Endodermal cell (in vitro differentiated cells): Measurements from ENCODE around the gene MT2A. TPM values are rescaled to one million over a fixed set of nuclear protein-coding genes. Genes with fewer than 3 reads are reported as not detected.
A peak's percentile ranks its signal among the peaks of the same experiment; 100 is the strongest.

Experiments
- DNase-seq: peaks from one replicate; pipeline ENCODE4 v3.0.0-alpha.2; 2017
- H3K27ac ChIP-seq: 2 replicates; pipeline ENCODE4 v1.5.1; 2013; ENCODE audit warnings: mild to moderate bottlenecking, low read depth, low read length, moderate library complexity
- H3K27me3 ChIP-seq: 2 replicates; pipeline ENCODE4 v1.6.1; 2013; ENCODE audit warnings: mild to moderate bottlenecking, low read length, moderate library complexity; ENCODE audit not compliant: insufficient read depth, control insufficient read depth, poor library complexity, severe bottlenecking
- H3K36me3 ChIP-seq: 2 replicates; pipeline ENCODE4 v1.7.0; 2013; ENCODE audit warnings: mild to moderate bottlenecking, low read length, moderate library complexity; ENCODE audit not compliant: control insufficient read depth, insufficient read depth
- H3K4me1 ChIP-seq: one replicate; pipeline ENCODE4 v1.7.0; 2013; ENCODE audit warnings: low read length; ENCODE audit not compliant: control insufficient read depth, insufficient read depth
- H3K4me3 ChIP-seq: 2 replicates; pipeline ENCODE4 v1.5.1; 2013; ENCODE audit warnings: mild to moderate bottlenecking, low read length, moderate library complexity
- H3K9ac ChIP-seq: 2 replicates; pipeline ENCODE4 v1.6.1; 2013; ENCODE audit warnings: mild to moderate bottlenecking, low read length, moderate library complexity; ENCODE audit not compliant: poor library complexity, severe bottlenecking; ENCODE audit errors: extremely low read depth
- H3K9me3 ChIP-seq: 2 replicates; pipeline ENCODE4 v1.6.1; 2013; ENCODE audit warnings: mild to moderate bottlenecking, low read length, moderate library complexity; ENCODE audit not compliant: control insufficient read depth
- H3K27ac Mint-ChIP-seq: 2 replicates; pipeline ENCODE4 v1.8.0; 2020; ENCODE audit warnings: mixed read lengths
- H3K27me3 Mint-ChIP-seq: 2 replicates; pipeline ENCODE4 v1.8.0; 2021; ENCODE audit warnings: mild to moderate bottlenecking, mixed read lengths; ENCODE audit not compliant: insufficient read depth
- H3K36me3 Mint-ChIP-seq: 2 replicates; pipeline ENCODE4 v1.8.0; 2020; ENCODE audit warnings: low read depth, mixed read lengths
- H3K4me1 Mint-ChIP-seq: 2 replicates; pipeline ENCODE4 v1.8.0; 2020; ENCODE audit warnings: mixed read lengths
- H3K4me3 Mint-ChIP-seq: 2 replicates; pipeline ENCODE4 v1.8.0; 2020; ENCODE audit warnings: mild to moderate bottlenecking, moderate library complexity, mixed read lengths
- H3K9me3 Mint-ChIP-seq: 2 replicates; pipeline ENCODE4 v1.8.0; 2020; ENCODE audit warnings: mild to moderate bottlenecking, mixed read lengths
- WGBS, 2 experiments: methylation state at CpG; one replicate each; pipeline versions ENCODE4 v1.1.5 to v1.1.7; 2013; ENCODE audit warnings: missing lambda C conversion rate in 2 of 2, mixed read lengths in 1 of 2; ENCODE audit not compliant: insufficient coverage in 1 of 2, insufficient read length in 1 of 2; 5-methylcytosine and 5-hydroxymethylcytosine counted together
- total RNA-seq, 2 donors: library from RNA; stranded (reverse); fragmentation: NEBNext Ultra II Directional in 1 of 2; extraction: Animal tissue kit (Norgen Biotek cat#: 25700) in 1 of 2; gene quantifications; 2 replicates in 1 of 2; 3 replicates in 1 of 2; pipeline ENCODE4 v1.2.1, GENCODE V29; 2021
- TF ChIP-seq, protein P1 (sequence below): fragments of 200-600 bp; sonication (generic); conservative IDR thresholded peaks from 2 replicates; pipeline ENCODE4 v1.5.0; 2021; ENCODE audit warnings: antibody characterized with exemption, mild to moderate bottlenecking

The MT2A gene
- total RNA-seq, 2 donors from 2014 or later = 6.8 TPM; not detected in 1

DNA sequence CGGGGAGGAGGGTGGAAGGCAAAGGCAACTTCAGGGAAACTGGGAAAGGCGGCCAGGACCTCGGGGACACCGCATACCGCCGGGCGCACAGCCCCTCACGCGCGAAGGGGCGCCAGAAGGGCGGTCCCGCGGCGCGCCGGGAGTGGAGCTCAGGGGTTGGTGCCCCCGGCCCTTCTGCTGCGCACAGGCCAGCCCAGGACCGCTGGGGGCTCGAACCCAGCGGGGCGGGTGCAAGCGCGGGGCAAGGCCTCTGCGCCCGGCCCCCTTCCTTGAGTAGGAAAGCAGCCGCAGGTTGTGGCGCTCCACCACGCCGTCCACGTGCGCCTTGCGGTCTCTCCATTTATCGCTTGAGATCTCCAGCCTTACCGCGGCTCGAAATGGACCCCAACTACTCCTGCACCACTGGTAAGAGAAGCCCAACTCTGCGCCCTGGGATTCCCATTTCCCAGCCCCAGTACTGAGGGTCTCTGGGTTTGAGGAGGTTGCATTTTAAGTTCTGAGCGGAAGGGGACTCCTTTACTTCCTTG, 27.1 kb downstream of the MT2A start:
- TF ChIP-seq, protein P1, sequence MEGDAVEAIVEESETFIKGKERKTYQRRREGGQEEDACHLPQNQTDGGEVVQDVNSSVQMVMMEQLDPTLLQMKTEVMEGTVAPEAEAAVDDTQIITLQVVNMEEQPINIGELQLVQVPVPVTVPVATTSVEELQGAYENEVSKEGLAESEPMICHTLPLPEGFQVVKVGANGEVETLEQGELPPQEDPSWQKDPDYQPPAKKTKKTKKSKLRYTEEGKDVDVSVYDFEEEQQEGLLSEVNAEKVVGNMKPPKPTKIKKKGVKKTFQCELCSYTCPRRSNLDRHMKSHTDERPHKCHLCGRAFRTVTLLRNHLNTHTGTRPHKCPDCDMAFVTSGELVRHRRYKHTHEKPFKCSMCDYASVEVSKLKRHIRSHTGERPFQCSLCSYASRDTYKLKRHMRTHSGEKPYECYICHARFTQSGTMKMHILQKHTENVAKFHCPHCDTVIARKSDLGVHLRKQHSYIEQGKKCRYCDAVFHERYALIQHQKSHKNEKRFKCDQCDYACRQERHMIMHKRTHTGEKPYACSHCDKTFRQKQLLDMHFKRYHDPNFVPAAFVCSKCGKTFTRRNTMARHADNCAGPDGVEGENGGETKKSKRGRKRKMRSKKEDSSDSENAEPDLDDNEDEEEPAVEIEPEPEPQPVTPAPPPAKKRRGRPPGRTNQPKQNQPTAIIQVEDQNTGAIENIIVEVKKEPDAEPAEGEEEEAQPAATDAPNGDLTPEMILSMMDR = no peak
- 0 to 4% methylated on average over 7 to 40 of the region's 40 CpGs for WGBS, 2 experiments
- Mint-ChIP-seq H3K27ac (no peak overlapping the region), H3K4me1 (peaks cover 18% of the 10 kb centered on the region), H3K27me3 (peaks cover 100% of the 10 kb centered on the region), H3K36me3 (no peaks in the 10 kb centered on the region), H3K9me3 (no peaks in the 10 kb centered on the region), H3K4me3 (peak overlapping the region; percentile 43)
- H3K27me3 ChIP-seq = peaks cover 100% of the 10 kb centered on the region
- H3K27ac ChIP-seq = no peak overlapping the region
- no peaks in the 10 kb centered on the region for H3K9me3 ChIP-seq
- no peaks in the 10 kb centered on the region for H3K36me3 ChIP-seq
- H3K9ac ChIP-seq = no peak overlapping the region
- H3K4me1 ChIP-seq = no peaks in the 10 kb centered on the region
- DNase-seq = peak; percentile 64
- H3K4me3 ChIP-seq = peak overlapping the region; percentile 35

DNA sequence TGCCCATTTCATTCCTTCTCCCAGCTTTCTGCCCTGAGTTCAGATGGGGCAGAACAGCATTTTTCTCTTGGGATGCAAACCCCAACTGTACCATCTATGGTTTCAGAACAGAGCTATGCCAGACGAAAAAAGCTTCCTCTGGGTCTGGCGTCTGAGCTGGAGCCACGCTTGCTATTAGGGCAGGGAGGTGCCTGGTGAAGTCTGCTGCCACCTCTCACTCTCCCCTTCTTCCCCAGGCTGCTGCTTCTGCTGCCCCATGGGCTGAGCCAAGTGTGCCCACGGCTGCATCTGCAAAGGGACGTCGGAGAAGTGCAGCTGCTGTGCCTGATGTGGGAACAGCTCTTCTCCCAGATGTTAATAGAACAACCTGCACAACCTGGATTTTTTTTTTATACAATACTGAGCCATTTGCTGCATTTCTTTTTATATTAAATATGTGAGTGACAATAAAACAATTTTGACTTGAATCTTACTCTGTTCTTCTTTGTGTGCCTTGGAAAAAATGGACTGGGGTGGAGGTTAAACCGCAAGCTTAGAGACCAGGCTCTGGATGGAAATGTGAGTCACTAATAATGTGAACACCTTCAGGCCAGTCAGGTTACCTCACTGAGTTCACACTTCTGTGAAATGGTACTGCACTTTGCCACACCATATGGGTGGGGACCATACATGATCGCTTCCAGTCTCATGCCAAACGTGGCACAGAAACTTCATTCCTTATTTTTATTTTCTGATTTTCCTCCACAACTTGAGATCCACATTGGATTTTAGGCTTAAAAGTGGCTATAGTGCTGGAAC, 28.4 kb downstream of the MT2A start:
- Histone ChIP-seq H3K27me3 (peaks cover 100% of the 10 kb centered on the region), H3K4me1 (no peaks in the 10 kb centered on the region), H3K9ac (no peak overlapping the region), H3K36me3 (no peaks in the 10 kb centered on the region), H3K9me3 (no peaks in the 10 kb centered on the region), H3K4me3 (no peak overlapping the region), H3K27ac (no peak overlapping the region)
- H3K27ac Mint-ChIP-seq = no peak overlapping the region
- WGBS, 2 experiments = 19 to 37% methylated on average over 3 to 9 of the region's 9 CpGs
- H3K27me3 Mint-ChIP-seq = peaks cover 100% of the 10 kb centered on the region
- no peak overlapping the region for H3K4me3 Mint-ChIP-seq
- peaks cover 17% of the 10 kb centered on the region for H3K4me1 Mint-ChIP-seq
- no peak for DNase-seq
- TF ChIP-seq, protein P1 = no peak
- H3K36me3 Mint-ChIP-seq = no peaks in the 10 kb centered on the region
- H3K9me3 Mint-ChIP-seq = no peaks in the 10 kb centered on the region

DNA sequence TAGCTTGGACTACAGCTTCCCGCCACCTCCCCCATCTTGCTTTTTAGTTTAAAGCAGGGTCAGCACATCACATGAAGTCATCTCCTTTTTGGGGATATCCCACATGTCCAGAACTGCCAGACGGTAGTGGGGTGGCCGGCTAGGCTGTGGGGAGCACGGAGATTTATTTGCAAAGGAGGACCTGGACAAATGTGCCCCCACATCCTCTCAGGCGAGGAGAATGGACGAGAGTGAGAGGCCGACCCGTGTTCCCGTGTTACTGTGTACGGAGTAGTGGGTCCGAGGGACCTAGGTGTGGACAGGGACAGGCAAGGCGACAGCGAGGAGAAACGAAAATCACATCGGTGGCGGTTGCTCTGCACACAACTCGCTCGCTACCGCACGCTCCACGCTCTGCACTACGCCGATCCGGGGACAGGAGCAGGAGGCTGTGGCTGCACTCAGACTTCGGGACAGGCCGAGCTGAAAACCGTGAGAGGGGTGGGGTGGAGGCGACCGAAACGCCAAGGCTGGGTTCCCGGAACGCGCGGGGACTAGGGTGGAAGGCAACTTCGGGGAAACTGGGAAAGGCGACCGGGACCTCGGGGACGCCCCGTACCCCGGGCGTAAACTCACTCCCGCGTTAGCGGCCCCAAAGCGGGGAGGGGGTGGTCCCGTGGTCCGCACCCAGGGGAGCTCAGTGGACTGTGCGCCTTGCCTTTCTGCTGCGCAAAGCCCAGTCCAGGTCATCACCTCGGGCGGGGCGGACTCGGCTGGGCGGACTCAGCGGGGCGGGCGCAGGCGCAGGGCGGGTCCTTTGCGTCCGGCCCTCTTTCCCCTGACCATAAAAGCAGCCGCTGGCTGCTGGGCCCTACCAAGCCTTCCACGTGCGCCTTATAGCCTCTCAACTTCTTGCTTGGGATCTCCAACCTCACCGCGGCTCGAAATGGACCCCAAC, 29.7 kb downstream of the MT2A start, which contains the start of gene MT1A:
MT1A (plus strand) TSS at position 853 of the 937 bp plus-strand sequence; CDS start at position 926, 73 bp downstream.
- no peak within 1 kb of the TSS for H3K27ac ChIP-seq
- Mint-ChIP-seq H3K27ac (no peak within 1 kb of the TSS), H3K4me1 (peaks cover 15% of the 10 kb centered on the region), H3K27me3 (peaks cover 100% of the 10 kb centered on the region), H3K36me3 (no peaks in the 10 kb centered on the region), H3K4me3 (peak within 1 kb of the TSS; percentile 49), H3K9me3 (no peaks in the 10 kb centered on the region)
- WGBS, 2 experiments = 5 to 6% methylated on average over 21 to 68 of the region's 68 CpGs
- peak; percentile 88 for DNase-seq
- no peaks in the 10 kb centered on the region for H3K9me3 ChIP-seq
- H3K36me3 ChIP-seq = no peaks in the 10 kb centered on the region
- no peak within 1 kb of the TSS for H3K9ac ChIP-seq
- H3K4me3 ChIP-seq = peak within 1 kb of the TSS; percentile 70
- no peaks in the 10 kb centered on the region for H3K4me1 ChIP-seq
- H3K27me3 ChIP-seq = peaks cover 100% of the 10 kb centered on the region
- TF ChIP-seq, protein P1 = no peak
